ENCODE measurements around the gene ABHD10. TPM values are rescaled to one million over a fixed set of nuclear protein-coding genes. Genes with fewer than 3 reads are reported as not detected.

ABHD10 gene
- total RNA-seq, 1 donor from 2014 or later: 22.6 TPM

GRCh38 chr3:111937871-111938270 is 41.0 kb upstream of the ABHD10 start:
- H3K27me3 ChIP-seq (ENCODE audit: control insufficient read depth, insufficient read depth, low read length): no peaks in the 10 kb centered on the region
- DNase-seq (ENCODE audit: low read depth): no peak
- TF ChIP-seq CTCF (IDR thresholded peaks at IDR 0.05; ENCODE audit: insufficient read depth, low read length, severe bottlenecking): no peak
- H3K4me3 ChIP-seq (ENCODE audit: low read depth, low read length): no peak overlapping the region
- FAIRE-seq: no peak
- H3K36me3 ChIP-seq (ENCODE audit: control insufficient read depth, insufficient read depth, low read length): peaks cover 11% of the 10 kb centered on the region

GRCh38 chr3:111939873-111940272 is 39.0 kb upstream of the ABHD10 start:
- H3K4me3 ChIP-seq (ENCODE audit: low read depth, low read length): no peak overlapping the region
- no peak for FAIRE-seq

GRCh38 chr3:111943533-111943932 is 35.3 kb upstream of the ABHD10 start:
- no peaks in the 10 kb centered on the region for H3K27me3 ChIP-seq (ENCODE audit: control insufficient read depth, insufficient read depth, low read length)
- FAIRE-seq (no peak), DNase-seq (ENCODE audit: low read depth) (peak; percentile 32)
- H3K4me3 ChIP-seq (ENCODE audit: low read depth, low read length): no peak overlapping the region
- TF ChIP-seq CTCF (IDR thresholded peaks at IDR 0.05; ENCODE audit: insufficient read depth, low read length, severe bottlenecking): no peak
- peaks cover 12% of the 10 kb centered on the region for H3K36me3 ChIP-seq (ENCODE audit: control insufficient read depth, insufficient read depth, low read length)

More at GRCh38 chr3:111939873-111940272, 39.0 kb upstream of the ABHD10 start:
- TF ChIP-seq CTCF (IDR thresholded peaks at IDR 0.05; ENCODE audit: insufficient read depth, low read length, severe bottlenecking): no peak
- peaks cover 11% of the 10 kb centered on the region for H3K36me3 ChIP-seq (ENCODE audit: control insufficient read depth, insufficient read depth, low read length)
- no peaks in the 10 kb centered on the region for H3K27me3 ChIP-seq (ENCODE audit: control insufficient read depth, insufficient read depth, low read length)
- no peak for DNase-seq (ENCODE audit: low read depth)

- FAIRE-seq (no peak), DNase-seq (ENCODE audit: low read depth) (peak; percentile 60)
- Histone ChIP-seq H3K27me3 (ENCODE audit: control insufficient read depth, insufficient read depth, low read length) (no peaks in the 10 kb centered on the region), H3K4me3 (ENCODE audit: low read depth, low read length) (no peak overlapping the region), H3K36me3 (ENCODE audit: control insufficient read depth, insufficient read depth, low read length) (peaks cover 15% of the 10 kb centered on the region)
- TF ChIP-seq CTCF (IDR thresholded peaks at IDR 0.05; ENCODE audit: insufficient read depth, low read length, severe bottlenecking): no peak
Measured at GRCh38 chr3:111944372-111944771, 34.5 kb upstream of the ABHD10 start.

GRCh38 chr3:111947231-111947630 is 31.6 kb upstream of the ABHD10 start:
- TF ChIP-seq CTCF (IDR thresholded peaks at IDR 0.05; ENCODE audit: insufficient read depth, low read length, severe bottlenecking): no peak
- FAIRE-seq: no peak
- no peak for DNase-seq (ENCODE audit: low read depth)
- Histone ChIP-seq H3K27me3 (ENCODE audit: control insufficient read depth, insufficient read depth, low read length) (no peaks in the 10 kb centered on the region), H3K36me3 (ENCODE audit: control insufficient read depth, insufficient read depth, low read length) (peaks cover 10% of the 10 kb centered on the region), H3K4me3 (ENCODE audit: low read depth, low read length) (no peak overlapping the region)

GRCh38 chr3:111948786-111949185 is 30.0 kb upstream of the ABHD10 start:
- peaks cover 14% of the 10 kb centered on the region for H3K36me3 ChIP-seq (ENCODE audit: control insufficient read depth, insufficient read depth, low read length)

More at GRCh38 chr3:111948786-111949185, 30.0 kb upstream of the ABHD10 start:
- no peak for TF ChIP-seq CTCF (IDR thresholded peaks at IDR 0.05; ENCODE audit: insufficient read depth, low read length, severe bottlenecking)
- FAIRE-seq (no peak), DNase-seq (ENCODE audit: low read depth) (no peak)
- H3K4me3 ChIP-seq (ENCODE audit: low read depth, low read length): no peak overlapping the region
- H3K27me3 ChIP-seq (ENCODE audit: control insufficient read depth, insufficient read depth, low read length): no peaks in the 10 kb centered on the region

Data from bronchial epithelial cell (primary cell).